Naive thymus-derived CD4-positive, alpha-beta T cell (primary cell): ENCODE data around the gene RARRES1. TPM values are rescaled to one million over a fixed set of nuclear protein-coding genes. Genes with fewer than 3 reads are reported as not detected.

Source experiments
- ATAC-seq: fragments of 150-1000 bp; cut with Tn5 transposase; 2 replicates; pipeline ENCODE4 v1.10.0; 2021; ENCODE audit warnings: mild to moderate bottlenecking, moderate library complexity
- CTCF ChIA-PET: fragments of 350-600 bp; sonication (Branson Sonifier 250); formaldehyde crosslinking; loops from one replicate; lab custom pipeline; 2021; ENCODE audit warnings: antibody characterized with exemption; lab: Charles Lee
- POLR2A ChIA-PET: fragments of 350-600 bp; sonication (Branson Sonifier 250); formaldehyde crosslinking; loops from one replicate; lab custom pipeline; 2021; ENCODE audit warnings: antibody characterized with exemption, inconsistent platforms; lab: Charles Lee
- DNase-seq, 9 donors: peaks; one replicate each; pipeline versions ENCODE4 v3.0.0 to v3.0.0-alpha.2; 2020 to 2022; ENCODE audit warnings: mixed read lengths in 1 of 9
- H3K27ac ChIP-seq: one replicate; pipeline ENCODE4 v1.7.0; 2013; ENCODE audit warnings: mild to moderate bottlenecking, low read depth, low read length, moderate library complexity
- H3K27me3 ChIP-seq, 2 donors: one replicate each; pipeline ENCODE4 v1.7.0; 2013; ENCODE audit warnings: low read length in 2 of 2, mild to moderate bottlenecking in 2 of 2, moderate library complexity in 2 of 2; ENCODE audit not compliant: control insufficient read depth in 2 of 2, insufficient read depth in 2 of 2
- H3K36me3 ChIP-seq, 3 experiments: 1 replicate in 2 of 3; 2 replicates in 1 of 3; pipeline ENCODE4 v1.7.0; 2013; ENCODE audit warnings: low read length in 3 of 3, mild to moderate bottlenecking in 3 of 3, moderate library complexity in 1 of 3; ENCODE audit not compliant: insufficient read depth in 3 of 3, control insufficient read depth in 2 of 3
- H3K4me1 ChIP-seq, 2 donors: one replicate each; pipeline ENCODE4 v1.7.0; 2013; ENCODE audit warnings: low read length in 2 of 2, mild to moderate bottlenecking in 2 of 2, moderate library complexity in 1 of 2; ENCODE audit not compliant: control insufficient read depth in 2 of 2, insufficient read depth in 2 of 2
- H3K4me3 ChIP-seq: 2 replicates; pipeline ENCODE4 v1.7.0; 2013; ENCODE audit warnings: mild to moderate bottlenecking, low read length
- H3K9me3 ChIP-seq, 3 experiments: 1 replicate in 2 of 3; 2 replicates in 1 of 3; pipeline ENCODE4 v1.7.0; 2013; ENCODE audit warnings: low read length in 3 of 3; ENCODE audit not compliant: control insufficient read depth in 2 of 3
- H3K27ac Mint-ChIP-seq, 9 donors: one replicate each; pipeline ENCODE4 v1.8.0; 2020 to 2022; ENCODE audit warnings: mixed read lengths in 9 of 9, mild to moderate bottlenecking in 8 of 9, moderate library complexity in 5 of 9, inconsistent platforms in 2 of 9
- H3K27me3 Mint-ChIP-seq, 5 donors: one replicate each; pipeline ENCODE4 v1.8.0; 2021 to 2022; ENCODE audit warnings: mixed read lengths in 5 of 5, mild to moderate bottlenecking in 1 of 5
- H3K36me3 Mint-ChIP-seq, 5 donors: one replicate each; pipeline ENCODE4 v1.8.0; 2020 to 2022; ENCODE audit warnings: mixed read lengths in 5 of 5, mild to moderate bottlenecking in 3 of 5, inconsistent platforms in 1 of 5
- H3K4me1 Mint-ChIP-seq, 7 donors: one replicate each; pipeline ENCODE4 v1.8.0; 2020 to 2022; ENCODE audit warnings: mixed read lengths in 7 of 7, mild to moderate bottlenecking in 3 of 7, inconsistent platforms in 1 of 7
- H3K4me3 Mint-ChIP-seq, 10 donors: one replicate each; pipeline ENCODE4 v1.8.0; 2020 to 2022; ENCODE audit warnings: mild to moderate bottlenecking in 10 of 10, mixed read lengths in 10 of 10, moderate library complexity in 6 of 10, inconsistent platforms in 2 of 10
- H3K9me3 Mint-ChIP-seq, 11 donors: one replicate each; pipeline ENCODE4 v1.8.0; 2020 to 2022; ENCODE audit warnings: mixed read lengths in 11 of 11, mild to moderate bottlenecking in 4 of 11, inconsistent platforms in 1 of 11, moderate library complexity in 1 of 11
- intact Hi-C, 2 donors: fragments of 100-400 bp; cut with micrococcal nuclease; formaldehyde crosslinking; loops; one replicate each; pipeline ENCODE4 v1.15.1; 2023
- polyA plus RNA-seq, 2 donors: library from polyadenylated mRNA; unstranded; fragments of 300-500 nt; fragmentation: Illumina TruSeq; gene quantifications; one replicate each; pipeline ENCODE4 v1.2.3, GENCODE V29; 2021
- total RNA-seq, 6 experiments: library from RNA in 5 of 6; stranded (reverse) in 5 of 6; gene quantifications; 1 replicate in 5 of 6; 2 replicates in 1 of 6; pipeline ENCODE4 v1.2.3 and lab custom pipeline; 2021 to 2026

Gene RARRES1
- total and polyA plus RNA-seq, 7 experiments from 2014 or later, result not detected

DNA sequence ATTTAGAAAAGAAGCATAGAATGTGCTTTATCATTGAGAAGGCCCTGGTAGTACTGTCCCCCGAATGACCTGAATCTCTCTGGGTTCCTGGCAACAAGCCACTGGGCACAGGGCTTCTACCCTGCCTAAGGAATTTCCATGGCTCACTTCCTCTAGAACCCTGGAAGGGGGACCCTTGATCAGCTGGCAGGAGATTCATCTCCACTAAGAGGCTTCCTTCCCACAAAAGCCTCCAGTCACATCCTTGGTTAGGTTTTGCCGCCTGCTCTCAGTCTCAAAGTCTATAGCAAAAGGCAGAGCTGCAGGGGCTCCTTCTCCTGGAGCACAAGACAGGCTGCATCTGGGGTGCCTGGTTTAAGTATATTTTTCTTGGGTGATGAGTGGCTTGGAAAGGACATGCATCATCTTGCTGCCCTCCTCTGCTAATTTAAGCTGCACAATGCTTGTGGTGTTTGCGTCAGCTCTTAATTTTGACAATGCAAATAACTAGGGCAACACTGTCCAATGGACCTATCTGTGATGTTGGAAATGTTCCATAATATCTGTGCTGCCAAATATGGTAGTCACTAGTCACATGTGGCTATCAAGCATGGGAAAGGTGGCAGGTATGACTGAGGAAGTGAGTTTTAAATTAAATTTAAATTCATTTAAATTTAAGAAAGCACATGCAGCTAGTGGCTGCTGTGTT lies 33.4 kb upstream of the RARRES1 start:
- H3K27ac Mint-ChIP-seq, result no peak overlapping the region
- ATAC-seq (no peak), DNase-seq (no peak)
- ChIA-PET CTCF (no interaction called here), POLR2A (no interaction called here)
- no peak overlapping the region for H3K4me3 Mint-ChIP-seq
- no peaks in the 10 kb centered on the region for H3K4me1 ChIP-seq
- H3K27me3 ChIP-seq, result no peaks in the 10 kb centered on the region
- intact Hi-C loops, result no loop called here
- no peaks in the 10 kb centered on the region for H3K36me3 ChIP-seq
- H3K9me3 Mint-ChIP-seq, result no peaks in the 10 kb centered on the region
- no peaks in the 10 kb centered on the region for H3K9me3 ChIP-seq
- no peak overlapping the region for H3K4me3 ChIP-seq
- H3K27ac ChIP-seq, result no peak overlapping the region
- peaks cover 0 to 12% (median 0%) of the 10 kb centered on the region in 7 donors for H3K4me1 Mint-ChIP-seq
- peaks cover 0 to 8% (median 4%) of the 10 kb centered on the region in 5 donors for H3K36me3 Mint-ChIP-seq
- H3K27me3 Mint-ChIP-seq, result no peaks in the 10 kb centered on the region

DNA sequence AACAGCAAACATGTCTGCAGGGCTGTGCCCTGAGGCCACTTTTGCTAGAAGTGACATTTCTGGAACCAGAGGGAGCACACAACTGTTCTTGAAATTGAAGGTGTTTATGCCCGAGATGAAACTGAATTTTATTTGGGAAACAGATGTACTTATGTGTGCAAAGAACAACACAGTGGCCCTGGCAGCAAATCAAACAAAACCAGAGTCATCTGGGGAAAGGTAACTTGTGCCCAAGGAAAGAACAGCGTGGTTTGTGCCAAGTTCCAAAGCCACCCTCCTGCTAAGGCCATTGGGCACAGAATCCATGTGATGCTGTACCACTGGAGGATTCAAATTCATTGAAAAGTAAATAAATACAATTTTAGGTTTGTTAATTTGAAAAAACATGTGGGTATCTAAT lies 31.2 kb upstream of the RARRES1 start:
- Mint-ChIP-seq H3K27ac (no peak overlapping the region), H3K27me3 (no peaks in the 10 kb centered on the region), H3K4me1 (peaks cover 0 to 12% (median 0%) of the 10 kb centered on the region in 7 donors), H3K9me3 (no peaks in the 10 kb centered on the region), H3K4me3 (no peak overlapping the region), H3K36me3 (peaks cover 0 to 12% (median 8%) of the 10 kb centered on the region in 5 donors)
- H3K4me3 ChIP-seq, result no peak overlapping the region
- no peak for DNase-seq
- H3K9me3 ChIP-seq, result no peaks in the 10 kb centered on the region
- H3K27me3 ChIP-seq, result no peaks in the 10 kb centered on the region
- ATAC-seq, result no peak
- H3K4me1 ChIP-seq, result no peaks in the 10 kb centered on the region
- intact Hi-C loops, result loop anchor here in 1 of 2 donors (5.0 kb wide), 1 partner anchor 856 kb away; no protein-coding TSS in a partner anchor
- POLR2A ChIA-PET, result no interaction called here
- CTCF ChIA-PET, result no interaction called here
- H3K36me3 ChIP-seq, result no peaks in the 10 kb centered on the region
- H3K27ac ChIP-seq, result no peak overlapping the region

DNA sequence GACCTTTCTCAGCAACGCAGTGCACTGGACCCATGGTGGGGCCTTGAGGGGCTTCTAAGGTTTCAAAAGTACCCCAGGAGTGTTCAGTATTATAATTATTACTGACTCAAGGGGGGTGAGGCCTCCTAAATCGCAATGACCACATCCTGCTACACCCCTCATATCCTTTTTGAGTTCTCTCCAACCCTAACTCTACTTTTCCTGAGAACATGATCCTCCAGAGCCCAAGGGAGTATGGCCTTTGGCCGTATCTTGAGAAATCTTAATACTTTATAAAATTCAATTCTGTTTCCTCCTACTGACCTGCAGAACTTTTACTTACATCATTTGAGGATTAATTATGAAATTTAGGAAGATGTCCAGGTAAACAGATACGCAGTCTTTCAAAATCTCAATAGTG lies 30.4 kb upstream of the RARRES1 start:
- H3K27me3 Mint-ChIP-seq, result no peaks in the 10 kb centered on the region
- no peak for ATAC-seq
- H3K4me1 Mint-ChIP-seq, result peaks cover 0 to 12% (median 0%) of the 10 kb centered on the region in 7 donors
- CTCF ChIA-PET, result no interaction called here
- H3K9me3 Mint-ChIP-seq, result no peaks in the 10 kb centered on the region
- no peak overlapping the region for H3K27ac Mint-ChIP-seq
- peaks cover 0 to 12% (median 8%) of the 10 kb centered on the region in 5 donors for H3K36me3 Mint-ChIP-seq
- H3K4me1 ChIP-seq, result no peaks in the 10 kb centered on the region
- DNase-seq, result no peak
- intact Hi-C loops, result loop anchor here in 1 of 2 donors (5.0 kb wide), 1 partner anchor 855 kb away; no protein-coding TSS in a partner anchor
- no peak overlapping the region for H3K4me3 Mint-ChIP-seq
- no peaks in the 10 kb centered on the region for H3K27me3 ChIP-seq
- H3K4me3 ChIP-seq, result no peak overlapping the region
- H3K9me3 ChIP-seq, result no peaks in the 10 kb centered on the region
- POLR2A ChIA-PET, result no interaction called here
- no peak overlapping the region for H3K27ac ChIP-seq
- H3K36me3 ChIP-seq, result no peaks in the 10 kb centered on the region

DNA sequence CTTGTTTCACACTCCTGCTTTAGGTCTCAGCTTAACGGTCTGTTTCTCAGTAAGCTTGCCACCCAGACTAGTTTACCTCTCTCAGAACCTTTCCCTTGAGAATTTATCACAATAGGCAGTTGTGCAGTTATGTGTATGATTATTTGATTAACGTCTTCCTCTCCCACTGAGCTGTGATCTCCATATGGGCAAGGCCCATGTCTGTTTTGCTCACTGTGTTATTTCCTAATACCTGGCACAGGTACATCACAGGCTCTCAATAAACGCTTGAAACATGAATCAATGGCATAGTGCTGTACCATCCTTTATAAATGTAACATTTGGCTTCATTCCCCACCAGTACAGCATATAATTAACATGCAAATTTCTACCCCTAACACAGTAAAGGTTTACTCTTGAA lies 29.1 kb upstream of the RARRES1 start:
- CTCF ChIA-PET, result no interaction called here

DNA sequence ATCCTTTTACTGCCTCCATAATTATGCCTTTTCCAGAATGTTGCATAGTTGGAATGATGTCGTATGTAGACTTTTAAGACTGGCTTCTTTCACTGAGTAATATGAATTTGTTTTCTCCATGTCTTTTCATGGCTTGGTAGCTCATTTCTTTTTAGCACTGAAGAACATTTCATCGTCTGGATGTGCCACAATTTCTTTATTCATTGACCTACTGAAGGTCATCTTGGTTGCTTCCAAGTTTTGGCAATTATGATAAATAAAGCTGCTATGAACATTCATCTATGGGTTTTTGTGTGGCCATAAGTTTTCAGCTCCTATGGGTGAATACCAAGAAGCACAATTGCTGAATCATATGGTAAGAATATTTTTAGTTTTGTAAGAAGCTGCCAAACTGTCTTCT lies 23.2 kb upstream of the RARRES1 start:
- ChIA-PET CTCF (no interaction called here), POLR2A (interaction anchor here (0.6 kb wide), 1 partner anchor 107 kb away, joined by 4 read pairs; no protein-coding TSS in a partner anchor)
- DNase-seq (no peak), ATAC-seq (no peak)
- peaks cover 0 to 10% (median 4%) of the 10 kb centered on the region in 5 donors for H3K36me3 Mint-ChIP-seq
- Histone ChIP-seq H3K4me3 (no peak overlapping the region), H3K36me3 (no peaks in the 10 kb centered on the region), H3K27ac (no peak overlapping the region), H3K4me1 (no peaks in the 10 kb centered on the region), H3K27me3 (no peaks in the 10 kb centered on the region), H3K9me3 (no peaks in the 10 kb centered on the region)
- H3K9me3 Mint-ChIP-seq, result no peaks in the 10 kb centered on the region
- H3K4me3 Mint-ChIP-seq, result no peak overlapping the region
- no peaks in the 10 kb centered on the region for H3K4me1 Mint-ChIP-seq
- no peaks in the 10 kb centered on the region for H3K27me3 Mint-ChIP-seq
- intact Hi-C loops, result no loop called here
- no peak overlapping the region for H3K27ac Mint-ChIP-seq

More for the DNA sequence above, 29.1 kb upstream of the RARRES1 start:
- intact Hi-C loops, result loop anchor here in 1 of 2 donors (5.0 kb wide), 1 partner anchor 854 kb away; no protein-coding TSS in a partner anchor
- ATAC-seq (no peak), DNase-seq (no peak)
- POLR2A ChIA-PET, result no interaction called here
- no peak overlapping the region for H3K4me3 Mint-ChIP-seq
- no peaks in the 10 kb centered on the region for H3K4me1 ChIP-seq
- H3K27ac ChIP-seq, result no peak overlapping the region
- H3K27me3 ChIP-seq, result no peaks in the 10 kb centered on the region
- H3K4me1 Mint-ChIP-seq, result peaks cover 0 to 7% (median 0%) of the 10 kb centered on the region in 7 donors
- H3K4me3 ChIP-seq, result no peak overlapping the region
- peaks cover 0 to 6% (median 1%) of the 10 kb centered on the region in 5 donors for H3K36me3 Mint-ChIP-seq
- no peaks in the 10 kb centered on the region for H3K9me3 Mint-ChIP-seq
- H3K9me3 ChIP-seq, result no peaks in the 10 kb centered on the region
- no peak overlapping the region for H3K27ac Mint-ChIP-seq
- H3K36me3 ChIP-seq, result no peaks in the 10 kb centered on the region
- no peaks in the 10 kb centered on the region for H3K27me3 Mint-ChIP-seq

DNA sequence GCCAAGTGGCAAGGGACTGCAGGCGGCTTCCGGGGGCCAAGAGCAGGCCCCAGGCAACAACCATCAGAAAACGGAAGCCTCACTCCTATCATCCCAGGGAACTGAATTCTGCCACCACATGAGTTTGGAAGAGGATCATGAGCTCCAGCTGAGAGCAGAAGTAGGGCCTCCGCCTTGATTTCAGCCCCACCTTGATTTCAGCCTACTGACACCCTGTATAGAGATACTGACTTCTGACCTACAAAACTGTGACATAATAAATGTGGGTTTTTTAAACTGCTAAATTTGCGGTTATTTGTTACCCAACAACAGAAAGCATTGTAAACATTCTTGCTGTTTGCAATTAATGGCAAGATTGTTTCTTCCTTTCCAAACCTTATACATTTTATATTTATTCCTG lies 21.6 kb upstream of the RARRES1 start:
- POLR2A ChIA-PET, result no interaction called here
- H3K9me3 ChIP-seq, result no peaks in the 10 kb centered on the region

DNA sequence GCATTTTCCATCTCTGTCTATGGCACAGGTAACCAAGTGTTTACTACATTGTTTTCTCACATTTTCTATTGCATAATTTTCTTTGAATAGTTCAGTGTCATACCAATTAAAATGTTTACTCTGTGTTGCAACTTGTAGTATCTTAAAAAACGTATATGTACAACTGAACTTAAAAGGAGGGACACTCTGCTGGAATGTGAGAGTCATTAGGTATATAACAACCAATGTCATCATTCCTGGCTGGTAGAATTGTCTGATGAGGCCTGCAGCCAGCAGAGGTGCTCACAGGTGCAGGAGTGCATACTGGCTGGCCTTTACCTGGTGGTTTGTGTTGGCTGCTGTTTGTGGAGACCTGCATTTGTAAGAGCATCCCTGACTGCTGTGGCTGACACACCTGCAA lies 19.1 kb upstream of the RARRES1 start:
- ChIA-PET POLR2A (no interaction called here), CTCF (no interaction called here)
- DNase-seq (no peak), ATAC-seq (no peak)
- Mint-ChIP-seq H3K27ac (no peak overlapping the region), H3K9me3 (no peaks in the 10 kb centered on the region), H3K27me3 (no peaks in the 10 kb centered on the region), H3K36me3 (peaks cover 0 to 24% (median 5%) of the 10 kb centered on the region in 5 donors), H3K4me1 (peaks cover 0 to 7% (median 0%) of the 10 kb centered on the region in 7 donors), H3K4me3 (no peak overlapping the region)
- no peak overlapping the region for H3K27ac ChIP-seq
- no peak overlapping the region for H3K4me3 ChIP-seq
- H3K36me3 ChIP-seq, result no peaks in the 10 kb centered on the region
- H3K4me1 ChIP-seq, result no peaks in the 10 kb centered on the region
- H3K27me3 ChIP-seq, result no peaks in the 10 kb centered on the region
- H3K9me3 ChIP-seq, result no peaks in the 10 kb centered on the region
- intact Hi-C loops, result no loop called here

More for the DNA sequence above, 21.6 kb upstream of the RARRES1 start:
- Histone ChIP-seq H3K36me3 (no peaks in the 10 kb centered on the region), H3K27ac (no peak overlapping the region), H3K4me3 (no peak overlapping the region), H3K4me1 (no peaks in the 10 kb centered on the region), H3K27me3 (no peaks in the 10 kb centered on the region)
- Mint-ChIP-seq H3K36me3 (peaks cover 0 to 9% (median 5%) of the 10 kb centered on the region in 5 donors), H3K4me3 (no peak overlapping the region), H3K27ac (no peak overlapping the region), H3K4me1 (peaks cover 0 to 2% (median 0%) of the 10 kb centered on the region in 7 donors), H3K9me3 (no peaks in the 10 kb centered on the region), H3K27me3 (no peaks in the 10 kb centered on the region)
- ATAC-seq (no peak), DNase-seq (no peak)
- intact Hi-C loops, result no loop called here
- CTCF ChIA-PET, result no interaction called here
